ENCODE data around the gene PAIP1. TPM values are rescaled to one million over a fixed set of nuclear protein-coding genes. Genes with fewer than 3 reads are reported as not detected.

The PAIP1 gene
- total and polyA plus RNA-seq, 2 donors (not counting 3 experiments of a cell fraction or from before 2014, with no cell fraction given), result 69.1 to 90.1 TPM

GRCh38 chr5:43606351-43606750 lies 49.5 kb upstream of the PAIP1 start:
- Histone ChIP-seq H3K4me3 (replicated peaks in 1 of 3; ENCODE audit: insufficient read depth in 1 of 3, low read depth in 1 of 3, low read length in 3 of 3) (no peak overlapping the region), H2AFZ (ENCODE audit: low read depth, low read length) (no peak overlapping the region), H3K27ac (ENCODE audit: insufficient read depth, low read depth, low read length) (no peak overlapping the region), H3K36me3 (ENCODE audit: control insufficient read depth in 2 of 2, extremely low read depth in 1 of 2, insufficient read depth in 2 of 2, low read length in 2 of 2) (no peaks in the 10 kb centered on the region), H3K9me1 (replicated peaks; ENCODE audit: control insufficient read depth, extremely low read depth, insufficient read depth, low read length) (peaks cover 1% of the 10 kb centered on the region), H3K9me3 (replicated peaks; ENCODE audit: control insufficient read depth, insufficient read depth, low read length) (no peaks in the 10 kb centered on the region), H3K4me1 (ENCODE audit: control insufficient read depth, extremely low read depth, insufficient read depth, low read length) (peaks cover 24% of the 10 kb centered on the region), H3K27me3 (ENCODE audit: control insufficient read depth in 2 of 2, insufficient read depth in 2 of 2, low read length in 2 of 2) (no peaks in the 10 kb centered on the region), H3K9ac (replicated peaks; ENCODE audit: extremely low read depth, insufficient read depth, low read length) (no peak overlapping the region), H3K4me2 (ENCODE audit: insufficient read depth, low read length) (no peak overlapping the region), H3K79me2 (ENCODE audit: control insufficient read depth, insufficient read depth, low read length) (peaks cover 26% of the 10 kb centered on the region), H4K20me1 (replicated peaks; ENCODE audit: control insufficient read depth, extremely low read depth, insufficient read depth, low read length) (no peaks in the 10 kb centered on the region)
- DNase-seq (ENCODE audit: low read depth, low spot score) (no peak), FAIRE-seq (no peak)
- BruUV-seq (replicated peaks), result no TSS peak
- dilution Hi-C loops (cut with MboI; ENCODE audit: extremely low pct_ligation_motif_present, low sequenced_read_pairs) (no loop called here), intact Hi-C loops (cut with micrococcal nuclease) (no loop called here)
- ChIA-PET POLR2A (no interaction called here), CTCF (interaction anchor here (1.7 kb wide), 1 partner anchor 25 kb away, joined by 6 read pairs; no protein-coding TSS in a partner anchor)
- no peak for TF ChIP-seq FOS (IDR thresholded peaks at IDR 0.05; ENCODE audit: borderline replicate concordance, insufficient read depth, low read length)
- TF ChIP-seq GATA2 (IDR thresholded peaks at IDR 0.05; ENCODE audit: insufficient read depth, insufficient read length, low read depth, low read length), result no peak

GRCh38 chr5:43604699-43605098 lies 47.8 kb upstream of the PAIP1 start:
- Histone ChIP-seq H3K4me1 (ENCODE audit: control insufficient read depth, extremely low read depth, insufficient read depth, low read length) (peaks cover 26% of the 10 kb centered on the region), H3K9me3 (replicated peaks; ENCODE audit: control insufficient read depth, insufficient read depth, low read length) (no peaks in the 10 kb centered on the region), H4K20me1 (replicated peaks; ENCODE audit: control insufficient read depth, extremely low read depth, insufficient read depth, low read length) (no peaks in the 10 kb centered on the region), H2AFZ (ENCODE audit: low read depth, low read length) (no peak overlapping the region), H3K27ac (ENCODE audit: insufficient read depth, low read depth, low read length) (no peak overlapping the region), H3K27me3 (ENCODE audit: control insufficient read depth in 2 of 2, insufficient read depth in 2 of 2, low read length in 2 of 2) (no peaks in the 10 kb centered on the region), H3K9ac (replicated peaks; ENCODE audit: extremely low read depth, insufficient read depth, low read length) (no peak overlapping the region), H3K4me2 (ENCODE audit: insufficient read depth, low read length) (no peak overlapping the region), H3K79me2 (ENCODE audit: control insufficient read depth, insufficient read depth, low read length) (peaks cover 26% of the 10 kb centered on the region), H3K36me3 (ENCODE audit: control insufficient read depth in 2 of 2, extremely low read depth in 1 of 2, insufficient read depth in 2 of 2, low read length in 2 of 2) (no peaks in the 10 kb centered on the region), H3K4me3 (replicated peaks in 1 of 3; ENCODE audit: insufficient read depth in 1 of 3, low read depth in 1 of 3, low read length in 3 of 3) (no peak overlapping the region), H3K9me1 (replicated peaks; ENCODE audit: control insufficient read depth, extremely low read depth, insufficient read depth, low read length) (peaks cover 2% of the 10 kb centered on the region)
- FAIRE-seq (no peak), DNase-seq (ENCODE audit: low read depth, low spot score) (no peak)
- POLR2A ChIA-PET, result no interaction called here
- CTCF ChIA-PET, result interaction anchor here (3.1 kb wide), 1 partner anchor 26 kb away, joined by 26 read pairs; no protein-coding TSS in a partner anchor
- no TSS peak for BruUV-seq (replicated peaks)
- dilution Hi-C loops (cut with MboI; ENCODE audit: extremely low pct_ligation_motif_present, low sequenced_read_pairs) (no loop called here), intact Hi-C loops (cut with micrococcal nuclease) (loop anchor here (5.0 kb wide), 2 partner anchors 292 to 482 kb away; partner anchors contain the start of genes HMGCS1 and ZNF131)
- TF ChIP-seq, protein P1, sequence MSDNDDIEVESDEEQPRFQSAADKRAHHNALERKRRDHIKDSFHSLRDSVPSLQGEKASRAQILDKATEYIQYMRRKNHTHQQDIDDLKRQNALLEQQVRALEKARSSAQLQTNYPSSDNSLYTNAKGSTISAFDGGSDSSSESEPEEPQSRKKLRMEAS (IDR thresholded peaks at IDR 0.05; ENCODE audit: insufficient read depth, insufficient read length), result no peak
- TF ChIP-seq, protein P2, sequence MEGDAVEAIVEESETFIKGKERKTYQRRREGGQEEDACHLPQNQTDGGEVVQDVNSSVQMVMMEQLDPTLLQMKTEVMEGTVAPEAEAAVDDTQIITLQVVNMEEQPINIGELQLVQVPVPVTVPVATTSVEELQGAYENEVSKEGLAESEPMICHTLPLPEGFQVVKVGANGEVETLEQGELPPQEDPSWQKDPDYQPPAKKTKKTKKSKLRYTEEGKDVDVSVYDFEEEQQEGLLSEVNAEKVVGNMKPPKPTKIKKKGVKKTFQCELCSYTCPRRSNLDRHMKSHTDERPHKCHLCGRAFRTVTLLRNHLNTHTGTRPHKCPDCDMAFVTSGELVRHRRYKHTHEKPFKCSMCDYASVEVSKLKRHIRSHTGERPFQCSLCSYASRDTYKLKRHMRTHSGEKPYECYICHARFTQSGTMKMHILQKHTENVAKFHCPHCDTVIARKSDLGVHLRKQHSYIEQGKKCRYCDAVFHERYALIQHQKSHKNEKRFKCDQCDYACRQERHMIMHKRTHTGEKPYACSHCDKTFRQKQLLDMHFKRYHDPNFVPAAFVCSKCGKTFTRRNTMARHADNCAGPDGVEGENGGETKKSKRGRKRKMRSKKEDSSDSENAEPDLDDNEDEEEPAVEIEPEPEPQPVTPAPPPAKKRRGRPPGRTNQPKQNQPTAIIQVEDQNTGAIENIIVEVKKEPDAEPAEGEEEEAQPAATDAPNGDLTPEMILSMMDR (IDR thresholded peaks at IDR 0.05; ENCODE audit: extremely low read depth in 1 of 2, insufficient read depth in 1 of 2, low read depth in 1 of 2, low read length in 2 of 2), result no peak
